ENCODE data around the gene MEIS1. TPM values are rescaled to one million over a fixed set of nuclear protein-coding genes. Genes with fewer than 3 reads are reported as not detected.

The MEIS1 gene
- total and polyA plus RNA-seq, 2 of the 8 experiments (the other 6 are each of a cell fraction or from before 2014, with no cell fraction given), result 0.17 to 1.2 TPM

- TF ChIP-seq SIX5 (IDR thresholded peaks at IDR 0.05; ENCODE audit: low read depth, low read length), result no peak
- TF ChIP-seq GABPA (IDR thresholded peaks at IDR 0.05; ENCODE audit: borderline replicate concordance, insufficient read depth, low read length), result no peak
- no peak for TF ChIP-seq BRCA1 (IDR thresholded peaks at IDR 0.05; ENCODE audit: low read depth, low read length)
- TF ChIP-seq PHF8 (conservative IDR thresholded peaks at IDR 0.05; ENCODE audit: low read depth, low read length), result no peak
Measured at GRCh38 chr2:66523377-66523969, 88.5 kb downstream of the MEIS1 start (continued).

Measured in H1 (cell line).